H1 (cell line): ENCODE data around the gene MAML3. TPM values are rescaled to one million over a fixed set of nuclear protein-coding genes. Genes with fewer than 3 reads are reported as not detected.

Experiments
- EGR1 ChIP-seq: IDR thresholded peaks from 2 replicates; pipeline ENCODE4 v1.6.1; 2011; ENCODE audit warnings: low read depth, low read length, borderline replicate concordance
- EP300 ChIP-seq, 2 experiments: IDR thresholded peaks; 1 replicate in 1 of 2; 2 replicates in 1 of 2; pipeline ENCODE4 v1.6.1; 2011 to 2012; ENCODE audit warnings: low read depth in 2 of 2, low read length in 2 of 2, mild to moderate bottlenecking in 2 of 2, borderline replicate concordance in 1 of 2, inconsistent platforms in 1 of 2, moderate library complexity in 1 of 2
- PHF8 ChIP-seq: fragments of 200-600 bp; sonication (generic); conservative IDR thresholded peaks from 2 replicates; pipeline ENCODE4 v1.7.1; 2012; ENCODE audit warnings: low read depth, mild to moderate bottlenecking, inconsistent platforms, low read length, moderate library complexity
- POLR2A ChIP-seq, 2 experiments: IDR thresholded peaks; 1 replicate in 1 of 2; 2 replicates in 1 of 2; pipeline ENCODE4 v1.6.1; 2011; ENCODE audit warnings: low read depth in 2 of 2, low read length in 2 of 2, mild to moderate bottlenecking in 2 of 2; ENCODE audit errors: control extremely low read depth in 1 of 2
- RNF2 ChIP-seq: fragments of 200-900, 300-1000 bp; sonication (generic); IDR thresholded peaks from 2 replicates; pipeline ENCODE4 v1.7.1; 2016; ENCODE audit warnings: borderline replicate concordance, low read depth, mild to moderate bottlenecking, antibody characterized with exemption, low read length; ENCODE audit not compliant: poor library complexity, severe bottlenecking; ENCODE audit errors: missing control alignments
- polyA plus RNA-seq, 7 experiments: library from polyadenylated mRNA; depleted of rRNA in 3 of 7; stranded (reverse) in 5 of 7; unstranded in 2 of 7; fragments of >200 nt in 5 of 7; fragments of 200-250 nt in 2 of 7; gene quantifications; 1 replicate in 5 of 7; 2 replicates in 1 of 7; 4 replicates in 1 of 7; pipeline versions ENCODE4 v1.2.1 to v1.2.3, GENCODE V29; 2011 to 2013; ENCODE audit warnings: missing spikeins in 2 of 7, mixed read lengths in 2 of 7
- total RNA-seq: library from RNA; stranded (reverse); fragmentation: NEBNext Ultra II Directional; extraction: Animal tissue kit (Norgen Biotek cat#: 25700); gene quantifications from 2 replicates; pipeline ENCODE4 v1.2.1, GENCODE V29; 2021
- TF ChIP-seq, protein P1 (sequence below): IDR thresholded peaks from 2 replicates; pipeline ENCODE4 v1.6.1; 2011; ENCODE audit warnings: low read length, improper control_type of control experiment

Gene MAML3
- total and polyA plus RNA-seq, 2 of the 8 experiments (the other 6 are each of a cell fraction or from before 2014, with no cell fraction given) = 2.1 to 5.7 TPM

DNA sequence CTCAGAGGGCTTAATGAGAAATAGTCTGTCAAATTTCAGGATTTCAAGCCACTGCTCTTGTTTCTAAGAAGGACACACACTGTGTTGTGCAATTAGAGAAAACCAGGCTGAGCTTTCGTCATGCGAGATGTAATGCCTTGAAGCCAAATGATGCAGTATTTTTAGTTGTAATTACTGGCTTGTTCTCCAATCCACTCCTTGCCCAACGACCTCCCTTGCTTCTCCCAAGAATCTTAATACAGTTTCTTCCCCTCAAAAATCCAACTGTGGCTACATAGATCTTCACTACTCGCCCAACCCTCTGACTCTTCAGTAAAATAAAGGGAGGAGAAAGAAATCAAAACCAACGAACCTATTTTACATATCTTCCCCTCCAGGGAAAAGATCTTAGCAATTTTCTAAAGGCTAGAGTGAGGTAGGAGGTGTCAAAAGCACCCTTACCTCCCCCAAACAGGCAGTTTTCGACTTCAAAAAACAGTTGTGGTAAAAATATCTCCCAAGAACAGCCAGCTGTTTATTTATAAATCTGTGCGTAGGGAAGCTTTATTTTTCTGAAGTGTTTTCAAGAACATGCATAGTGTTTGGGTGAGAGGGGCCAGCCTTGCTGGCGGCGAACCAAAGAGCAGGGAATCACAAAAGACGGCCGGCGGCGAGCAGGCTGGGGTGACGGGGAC, 419.6 kb downstream of the MAML3 start (continued):
- no peak for TF ChIP-seq RNF2
- TF ChIP-seq EP300 (IDR thresholded peaks at IDR 0.05; ENCODE audit: borderline replicate concordance in 1 of 2, low read depth in 2 of 2, low read length in 2 of 2) = no peak
- TF ChIP-seq, protein P1, sequence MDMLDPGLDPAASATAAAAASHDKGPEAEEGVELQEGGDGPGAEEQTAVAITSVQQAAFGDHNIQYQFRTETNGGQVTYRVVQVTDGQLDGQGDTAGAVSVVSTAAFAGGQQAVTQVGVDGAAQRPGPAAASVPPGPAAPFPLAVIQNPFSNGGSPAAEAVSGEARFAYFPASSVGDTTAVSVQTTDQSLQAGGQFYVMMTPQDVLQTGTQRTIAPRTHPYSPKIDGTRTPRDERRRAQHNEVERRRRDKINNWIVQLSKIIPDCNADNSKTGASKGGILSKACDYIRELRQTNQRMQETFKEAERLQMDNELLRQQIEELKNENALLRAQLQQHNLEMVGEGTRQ = no peak
- TF ChIP-seq EGR1 = no peak
- no peak for TF ChIP-seq PHF8
- TF ChIP-seq POLR2A (IDR thresholded peaks at IDR 0.05; ENCODE audit: control extremely low read depth in 1 of 2, low read depth in 2 of 2, low read length in 2 of 2) = no peak
